Mononuclear cell (primary cell): ENCODE results near the gene CPNE1. TPM values are rescaled to one million over a fixed set of nuclear protein-coding genes. Genes with fewer than 3 reads are reported as not detected.

Experiments used
- H3K27me3 ChIP-seq: 2 replicates; pipeline ENCODE4 v1.6.0; 2011; ENCODE audit warnings: low read length, control low read depth; ENCODE audit not compliant: insufficient read depth
- H3K4me1 ChIP-seq: 2 replicates; pipeline ENCODE4 v1.5.1; 2011; ENCODE audit warnings: mild to moderate bottlenecking, low read length, control low read depth; ENCODE audit not compliant: insufficient read depth
- H3K4me3 ChIP-seq: 2 replicates; pipeline ENCODE4 v1.5.1; 2011; ENCODE audit warnings: mild to moderate bottlenecking, low read length, moderate library complexity
- H3K9me3 ChIP-seq: 2 replicates; pipeline ENCODE4 v1.5.1; 2011; ENCODE audit warnings: low read depth, mild to moderate bottlenecking, control low read depth, low read length
- total RNA-seq: library from RNA; depleted of rRNA; stranded (reverse); fragments of >200 nt; gene quantifications from one replicate; pipeline ENCODE4 v1.2.3, GENCODE V29; 2012

CPNE1 gene
- total RNA-seq, 1 donor = 74.5 TPM

GRCh38 chr20:35587436-35587835 lies 77.3 kb downstream of the CPNE1 start:
- no peaks in the 10 kb centered on the region for H3K4me1 ChIP-seq
- H3K27me3 ChIP-seq = no peaks in the 10 kb centered on the region
- no peak overlapping the region for H3K4me3 ChIP-seq

GRCh38 chr20:35586751-35587425 lies 77.8 kb downstream of the CPNE1 start:
- Histone ChIP-seq H3K4me3 (no peak overlapping the region), H3K9me3 (no peaks in the 10 kb centered on the region), H3K27me3 (no peaks in the 10 kb centered on the region), H3K4me1 (no peaks in the 10 kb centered on the region)

More at GRCh38 chr20:35587436-35587835, 77.3 kb downstream of the CPNE1 start:
- H3K9me3 ChIP-seq = no peaks in the 10 kb centered on the region

GRCh38 chr20:35583636-35584560 lies 80.8 kb downstream of the CPNE1 start:
- no peak overlapping the region for H3K4me3 ChIP-seq
- no peaks in the 10 kb centered on the region for H3K27me3 ChIP-seq
- H3K9me3 ChIP-seq = no peaks in the 10 kb centered on the region
- no peaks in the 10 kb centered on the region for H3K4me1 ChIP-seq

- H3K4me1 ChIP-seq = no peaks in the 10 kb centered on the region
- H3K27me3 ChIP-seq = no peaks in the 10 kb centered on the region
- H3K9me3 ChIP-seq = no peaks in the 10 kb centered on the region
- H3K4me3 ChIP-seq = no peak overlapping the region
Observed at GRCh38 chr20:35582741-35583404, 81.8 kb downstream of the CPNE1 start.

GRCh38 chr20:35582131-35582530 lies 82.6 kb downstream of the CPNE1 start:
- no peaks in the 10 kb centered on the region for H3K4me1 ChIP-seq
- no peak overlapping the region for H3K4me3 ChIP-seq
- H3K27me3 ChIP-seq = no peaks in the 10 kb centered on the region
- no peaks in the 10 kb centered on the region for H3K9me3 ChIP-seq

GRCh38 chr20:35579196-35579595 lies 85.5 kb downstream of the CPNE1 start:
- Histone ChIP-seq H3K27me3 (no peaks in the 10 kb centered on the region), H3K4me3 (no peak overlapping the region), H3K4me1 (no peaks in the 10 kb centered on the region), H3K9me3 (no peaks in the 10 kb centered on the region)

GRCh38 chr20:35578469-35578868 lies 86.2 kb downstream of the CPNE1 start:
- H3K9me3 ChIP-seq = no peaks in the 10 kb centered on the region
- H3K4me1 ChIP-seq = no peaks in the 10 kb centered on the region
- H3K27me3 ChIP-seq = no peaks in the 10 kb centered on the region
- no peak overlapping the region for H3K4me3 ChIP-seq

- Histone ChIP-seq H3K27me3 (no peaks in the 10 kb centered on the region), H3K4me1 (no peaks in the 10 kb centered on the region), H3K9me3 (no peaks in the 10 kb centered on the region), H3K4me3 (no peak overlapping the region)
Observed at GRCh38 chr20:35576816-35577215, 87.9 kb downstream of the CPNE1 start.

Other genes with a start within 250 kb of the CPNE1 start
- not detected for gene GDF5, start 226.7 kb downstream of the CPNE1 start, total RNA-seq
- 10.7 TPM for gene CEP250, start 209.3 kb downstream of the CPNE1 start, total RNA-seq
- gene C20orf173, start 135.2 kb downstream of the CPNE1 start, total RNA-seq = not detected
- 217 TPM for gene ERGIC3, start 122.8 kb downstream of the CPNE1 start, total RNA-seq
- gene SPAG4, start 49.1 kb downstream of the CPNE1 start, total RNA-seq = 5.9 TPM
- 55.7 TPM for gene RBM12, start within 50 bp of the CPNE1 start, total RNA-seq
- gene NFS1, start 34.5 kb upstream of the CPNE1 start, total RNA-seq = 7.1 TPM
- gene ROMO1, start 34.5 kb upstream of the CPNE1 start, total RNA-seq = 26.1 TPM
- gene RBM39, start 77.4 kb upstream of the CPNE1 start, total RNA-seq = 1,157 TPM
- 103 TPM for gene PHF20, start 107.1 kb upstream of the CPNE1 start, total RNA-seq